Mesenchymal stem cell (in vitro differentiated cells and primary cell): ENCODE results near the gene IGFL3.

Experiments
- DNase-seq: peaks from one replicate; pipeline ENCODE4 v3.0.0-alpha.2; 2013
- H2AFZ ChIP-seq: one replicate; pipeline ENCODE4 v1.6.1; 2013; ENCODE audit warnings: low read depth, mild to moderate bottlenecking, control low read depth, inconsistent platforms, low read length, moderate library complexity
- H2AK5ac ChIP-seq: 2 replicates; pipeline ENCODE4 v1.6.1; 2013; ENCODE audit warnings: low read length, moderate library complexity, mild to moderate bottlenecking, inconsistent platforms; ENCODE audit not compliant: severe bottlenecking
- H2BK120ac ChIP-seq: one replicate; pipeline ENCODE4 v1.6.1; 2013; ENCODE audit warnings: low read depth, mild to moderate bottlenecking, inconsistent platforms, low read length, moderate library complexity
- H2BK12ac ChIP-seq, 2 experiments: one replicate each; pipeline ENCODE4 v1.6.1; 2013; ENCODE audit warnings: inconsistent platforms in 2 of 2, low read length in 2 of 2, mild to moderate bottlenecking in 2 of 2, moderate library complexity in 2 of 2, control low read depth in 1 of 2
- H2BK15ac ChIP-seq: one replicate; pipeline ENCODE4 v1.6.1; 2013; ENCODE audit warnings: mild to moderate bottlenecking, low read depth, inconsistent platforms; ENCODE audit not compliant: poor library complexity, severe bottlenecking
- H2BK5ac ChIP-seq: 2 replicates; pipeline ENCODE4 v1.6.1; 2013; ENCODE audit warnings: low read depth, mild to moderate bottlenecking, low read length, control low read depth, inconsistent platforms; ENCODE audit not compliant: poor library complexity, severe bottlenecking
- H3K14ac ChIP-seq, 2 experiments: one replicate each; pipeline ENCODE4 v1.6.1; 2013; ENCODE audit warnings: inconsistent platforms in 2 of 2, low read length in 2 of 2, control low read depth in 1 of 2, mild to moderate bottlenecking in 1 of 2, moderate library complexity in 1 of 2
- H3K18ac ChIP-seq, 2 experiments: one replicate each; pipeline ENCODE4 v1.6.1; 2013; ENCODE audit warnings: inconsistent platforms in 2 of 2, low read length in 2 of 2, control low read depth in 1 of 2, low read depth in 1 of 2, mild to moderate bottlenecking in 1 of 2
- H3K23ac ChIP-seq, 2 experiments: one replicate each; pipeline ENCODE4 v1.6.1; 2013; ENCODE audit warnings: inconsistent platforms in 2 of 2, low read length in 2 of 2, mild to moderate bottlenecking in 2 of 2, moderate library complexity in 2 of 2, control low read depth in 1 of 2
- H3K27ac ChIP-seq: 2 replicates; pipeline ENCODE4 v1.5.1; 2013; ENCODE audit warnings: mild to moderate bottlenecking, moderate library complexity, low read length, control low read depth, inconsistent platforms; ENCODE audit not compliant: poor library complexity, severe bottlenecking
- H3K27me3 ChIP-seq, 2 experiments: 2 replicates each; pipeline versions ENCODE4 v1.6.1 to v1.7.0; 2013; ENCODE audit warnings: low read length in 2 of 2, mild to moderate bottlenecking in 2 of 2, moderate library complexity in 2 of 2, control low read depth in 1 of 2, inconsistent platforms in 1 of 2; ENCODE audit not compliant: control insufficient read depth in 1 of 2, insufficient read depth in 1 of 2
- H3K36me3 ChIP-seq, 2 experiments: 2 replicates each; pipeline versions ENCODE4 v1.6.1 to v1.7.0; 2013; ENCODE audit warnings: low read length in 2 of 2, control low read depth in 1 of 2, inconsistent platforms in 1 of 2, low read depth in 1 of 2, mild to moderate bottlenecking in 1 of 2; ENCODE audit not compliant: insufficient read depth in 2 of 2, control insufficient read depth in 1 of 2
- H3K4ac ChIP-seq, 2 experiments: one replicate each; pipeline ENCODE4 v1.6.1; 2013; ENCODE audit warnings: inconsistent platforms in 2 of 2, low read length in 2 of 2, mild to moderate bottlenecking in 2 of 2, moderate library complexity in 2 of 2, control low read depth in 1 of 2, low read depth in 1 of 2
- H3K4me1 ChIP-seq: 2 replicates; pipeline ENCODE4 v1.6.1; 2013; ENCODE audit warnings: low read depth, low read length, control low read depth; ENCODE audit not compliant: control insufficient read depth, insufficient read depth
- H3K4me2 ChIP-seq: 2 replicates; pipeline ENCODE4 v1.6.1; 2013; ENCODE audit warnings: low read length, mild to moderate bottlenecking, inconsistent platforms; ENCODE audit not compliant: poor library complexity, severe bottlenecking
- H3K4me3 ChIP-seq, 2 experiments: 2 replicates each; pipeline versions ENCODE4 v1.5.1 to v1.7.0; 2013; ENCODE audit warnings: low read length in 2 of 2, mild to moderate bottlenecking in 2 of 2, control low read depth in 1 of 2, low read depth in 1 of 2; ENCODE audit not compliant: insufficient read depth in 1 of 2
- H3K79me1 ChIP-seq: replicated peaks from 2 replicates; pipeline ENCODE4 v1.6.1; 2013; ENCODE audit warnings: mild to moderate bottlenecking, control low read depth, low read length, inconsistent platforms; ENCODE audit not compliant: poor library complexity, severe bottlenecking
- H3K9ac ChIP-seq: 2 replicates; pipeline ENCODE4 v1.7.0; 2013; ENCODE audit warnings: mild to moderate bottlenecking, low read length, moderate library complexity
- H3K9me3 ChIP-seq: 2 replicates; pipeline ENCODE4 v1.7.0; 2013; ENCODE audit warnings: mild to moderate bottlenecking, low read length; ENCODE audit not compliant: control insufficient read depth
- H4K8ac ChIP-seq: one replicate; pipeline ENCODE4 v1.6.1; 2013; ENCODE audit warnings: inconsistent platforms, mild to moderate bottlenecking, low read length, moderate library complexity
- H4K91ac ChIP-seq: one replicate; pipeline ENCODE4 v1.6.1; 2013; ENCODE audit warnings: mild to moderate bottlenecking, low read length, inconsistent platforms
- WGBS: methylation state at CpG from one replicate; pipeline ENCODE4 v1.1.7; 2013; ENCODE audit warnings: mixed read lengths; 5-methylcytosine and 5-hydroxymethylcytosine counted together

The IGFL3 gene

DNA sequence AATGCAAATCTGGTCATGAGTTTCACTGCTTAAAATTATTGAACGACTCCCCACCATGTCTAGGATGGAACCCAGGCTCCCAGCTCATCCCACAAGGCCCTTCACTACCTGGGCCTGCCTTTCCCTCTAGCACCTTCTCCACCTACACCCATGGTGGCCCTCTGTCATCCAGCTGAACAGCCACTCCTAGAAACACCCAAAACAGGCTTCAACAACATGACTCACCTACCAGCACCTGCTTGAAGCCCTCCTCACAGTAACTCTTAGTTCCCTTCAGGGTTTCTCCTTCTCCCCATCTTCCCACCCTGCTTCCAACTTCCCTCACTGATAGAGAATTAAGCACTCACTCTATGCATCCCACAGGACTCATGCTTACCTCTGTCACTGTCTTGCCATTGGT is 16.9 kb upstream of the IGFL3 start:
- Histone ChIP-seq H2BK5ac (no peak overlapping the region), H3K9me3 (no peaks in the 10 kb centered on the region), H2AFZ (no peak overlapping the region), H2BK12ac (no peak overlapping the region), H3K4ac (no peak overlapping the region), H3K9ac (no peak overlapping the region), H2BK15ac (no peak overlapping the region), H3K27ac (no peak overlapping the region), H3K4me2 (no peak overlapping the region), H3K14ac (no peak overlapping the region), H3K36me3 (no peaks in the 10 kb centered on the region), H2AK5ac (no peak overlapping the region), H3K4me1 (no peaks in the 10 kb centered on the region), H4K91ac (no peak overlapping the region), H3K23ac (no peak overlapping the region), H3K27me3 (peaks cover 0 to 25% of the 10 kb centered on the region in 2 experiments), H3K4me3 (no peak overlapping the region), H3K79me1 (no peaks in the 10 kb centered on the region), H4K8ac (no peak overlapping the region), H2BK120ac (no peak overlapping the region), H3K18ac (no peak overlapping the region)
- DNase-seq, result no peak
- WGBS, result 70% methylated on average over 1 of the region's 1 CpG

GRCh38 chr19:46137915-46138473 is 13.5 kb upstream of the IGFL3 start:
- H3K9ac ChIP-seq, result no peak overlapping the region
- no peak overlapping the region for H4K91ac ChIP-seq
- 81% methylated on average over 4 of the region's 4 CpGs for WGBS
- H2AK5ac ChIP-seq, result peak overlapping the region; percentile 16
- H2BK12ac ChIP-seq, result no peak overlapping the region
- no peak overlapping the region for H3K27ac ChIP-seq
- no peak overlapping the region for H2BK5ac ChIP-seq
- H3K4me2 ChIP-seq, result no peak overlapping the region
- H3K27me3 ChIP-seq, result peaks cover 0 to 14% of the 10 kb centered on the region in 2 experiments
- H2BK120ac ChIP-seq, result no peak overlapping the region
- H2BK15ac ChIP-seq, result no peak overlapping the region
- H3K14ac ChIP-seq, result no peak overlapping the region
- H4K8ac ChIP-seq, result no peak overlapping the region
- no peak overlapping the region for H2AFZ ChIP-seq
- H3K4me1 ChIP-seq, result peaks cover 2% of the 10 kb centered on the region
- no peak overlapping the region for H3K23ac ChIP-seq
- H3K9me3 ChIP-seq, result no peaks in the 10 kb centered on the region
- H3K4me3 ChIP-seq, result no peak overlapping the region
- H3K18ac ChIP-seq, result peak overlapping the region in 1 of 2 experiments; percentile 0
- H3K79me1 ChIP-seq, result no peaks in the 10 kb centered on the region
- no peak for DNase-seq
- no peaks in the 10 kb centered on the region for H3K36me3 ChIP-seq
- no peak overlapping the region for H3K4ac ChIP-seq

DNA sequence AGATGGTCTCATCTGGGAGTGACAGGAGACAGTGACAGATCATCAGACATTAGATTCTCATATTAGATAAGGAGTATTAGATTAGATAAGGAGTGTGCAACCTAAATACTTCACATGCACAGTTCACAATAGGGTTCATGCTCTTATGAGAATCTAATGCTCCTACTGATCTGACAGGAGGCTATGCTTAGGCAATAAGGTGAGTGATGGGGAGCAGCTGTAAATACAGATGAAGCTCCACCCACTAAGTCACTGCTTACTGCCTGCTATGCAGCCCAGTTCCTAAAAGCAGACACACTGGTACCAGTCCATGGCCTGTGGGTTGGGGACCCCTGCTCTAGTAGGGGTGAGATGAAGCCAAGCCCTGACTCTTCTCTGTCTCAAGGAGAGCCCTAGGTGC is 10.0 kb upstream of the IGFL3 start:
- peak; percentile 55 for DNase-seq
- Histone ChIP-seq H3K18ac (peak overlapping the region; percentile 58 to 63), H2AK5ac (peak overlapping the region; percentile 66), H3K4me3 (no peak overlapping the region), H3K4me1 (peaks cover 2% of the 10 kb centered on the region), H3K14ac (peak overlapping the region in 1 of 2 experiments; percentile 53), H3K27ac (peak overlapping the region; percentile 99), H2BK15ac (peak overlapping the region; percentile 2), H3K4me2 (no peak overlapping the region), H2BK120ac (peak overlapping the region; percentile 7), H3K36me3 (no peaks in the 10 kb centered on the region), H3K79me1 (no peaks in the 10 kb centered on the region), H3K4ac (peak overlapping the region; percentile 2 to 93), H3K23ac (no peak overlapping the region), H2BK12ac (peak overlapping the region; percentile 12 to 95), H3K9me3 (no peaks in the 10 kb centered on the region), H4K8ac (peak overlapping the region; percentile 78), H3K9ac (no peak overlapping the region), H2AFZ (no peak overlapping the region), H2BK5ac (peak overlapping the region; percentile 100), H3K27me3 (no peaks in the 10 kb centered on the region), H4K91ac (peak overlapping the region; percentile 95)

DNA sequence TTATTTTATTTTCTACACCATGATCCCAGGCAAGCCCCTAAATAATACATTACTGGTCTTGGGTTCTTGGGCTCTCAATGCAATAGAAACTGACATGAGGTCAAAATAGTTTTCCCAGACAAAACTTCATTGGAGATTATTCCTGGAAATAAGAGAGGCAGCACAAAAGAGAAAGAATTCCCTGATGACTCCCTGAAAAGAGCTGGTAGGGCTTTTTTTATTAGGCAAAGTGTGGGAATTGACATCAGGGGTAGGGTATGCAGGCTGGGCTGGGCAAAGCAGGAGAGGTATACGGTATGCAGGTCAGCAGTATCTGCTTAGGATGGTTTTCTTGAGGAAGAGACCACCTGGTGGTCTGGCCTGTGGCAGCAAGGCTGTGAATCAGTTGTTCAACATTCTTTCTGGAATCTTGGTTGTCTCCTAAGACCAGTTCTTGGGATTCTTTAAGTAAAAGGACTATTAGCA is 9.3 kb upstream of the IGFL3 start:
- Histone ChIP-seq H2BK5ac (peak overlapping the region; percentile 100), H3K14ac (no peak overlapping the region), H3K9ac (peak overlapping the region; percentile 83), H3K27ac (peak overlapping the region; percentile 99), H2AFZ (no peak overlapping the region), H3K36me3 (no peaks in the 10 kb centered on the region), H3K23ac (peak overlapping the region in 1 of 2 experiments; percentile 53), H3K9me3 (no peaks in the 10 kb centered on the region), H2BK12ac (peak overlapping the region; percentile 99), H3K4me2 (no peak overlapping the region), H4K91ac (peak overlapping the region; percentile 99), H2BK15ac (peak overlapping the region; percentile 63), H3K79me1 (no peaks in the 10 kb centered on the region), H3K4me1 (peaks cover 2% of the 10 kb centered on the region), H4K8ac (peak overlapping the region; percentile 90), H3K4me3 (peak overlapping the region in 1 of 2 experiments; percentile 27), H2BK120ac (peak overlapping the region; percentile 99), H3K27me3 (no peaks in the 10 kb centered on the region), H2AK5ac (peak overlapping the region; percentile 99), H3K4ac (peak overlapping the region; percentile 91 to 96), H3K18ac (peak overlapping the region; percentile 98 to 99)
- 75% methylated on average over 1 of the region's 1 CpG for WGBS
- no peak for DNase-seq
